Kidney (tissue), 14 donors: Measurements from ENCODE around the gene TAF13. TPM values are rescaled to one million over a fixed set of nuclear protein-coding genes. Genes with fewer than 3 reads are reported as not detected.
"Not testable (repeated sequence)": the region's sequence is repeated elsewhere in the genome, so short reads cannot be mapped to it uniquely, and the experiment has no call there.

ENCODE experiments used
- DNase-seq, 5 donors: peaks; one replicate each; pipeline ENCODE4 v3.0.0-alpha.2; 2013 to 2020
- FAIRE-seq: peaks from 2 replicates; lab custom pipeline; 2012; peaks lifted over from hg19 to GRCh38; lab: Jason Lieb, UNC
- H3K27ac ChIP-seq, 2 donors: one replicate each; pipeline ENCODE4 v1.7.0; 2013; ENCODE audit warnings: low read depth in 2 of 2, low read length in 2 of 2, inconsistent platforms in 1 of 2
- H3K27me3 ChIP-seq: one replicate; pipeline ENCODE4 v1.7.1; 2013; ENCODE audit warnings: low read length, inconsistent platforms; ENCODE audit not compliant: control insufficient read depth, insufficient read depth
- H3K36me3 ChIP-seq, 3 donors: one replicate each; pipeline versions ENCODE4 v1.7.0 to v1.7.1; 2013; ENCODE audit warnings: low read length in 3 of 3, control low read depth in 1 of 3, inconsistent platforms in 1 of 3; ENCODE audit not compliant: insufficient read depth in 3 of 3, control insufficient read depth in 2 of 3
- H3K4me1 ChIP-seq, 3 donors: one replicate each; pipeline versions ENCODE4 v1.7.0 to v1.7.1; 2013; ENCODE audit warnings: low read length in 3 of 3, inconsistent platforms in 1 of 3, low read depth in 1 of 3; ENCODE audit not compliant: control insufficient read depth in 2 of 3, insufficient read depth in 2 of 3
- H3K4me3 ChIP-seq, 3 donors: one replicate each; pipeline versions ENCODE4 v1.7.0 to v1.8.1; 2013; ENCODE audit warnings: low read length in 3 of 3, control low read depth in 1 of 3, inconsistent platforms in 1 of 3
- H3K9ac ChIP-seq, 3 donors: one replicate each; pipeline versions ENCODE4 v1.7.0 to v1.7.1; 2013; ENCODE audit warnings: low read length in 3 of 3, control low read depth in 1 of 3, inconsistent platforms in 1 of 3
- H3K9me3 ChIP-seq, 3 donors: one replicate each; pipeline versions ENCODE4 v1.7.0 to v1.7.1; 2013; ENCODE audit warnings: low read length in 3 of 3, control low read depth in 1 of 3, inconsistent platforms in 1 of 3; ENCODE audit not compliant: control insufficient read depth in 2 of 3, insufficient read depth in 1 of 3
- intact Hi-C: fragments of 100-400 bp; cut with DNase I; formaldehyde crosslinking; loops from one replicate; pipeline ENCODE4 v1.11.1; 2022
- polyA plus RNA-seq: library from polyadenylated mRNA; stranded (reverse); fragments of 350-450 nt; fragmentation: Illumina TruSeq; extraction: RNeasy Lipid Tissue Mini Kit (QIAGEN cat#74804); gene quantifications from one replicate; pipeline ENCODE4 v1.2.3, GENCODE V29; 2014; ENCODE audit warnings: low read depth, low replicate concordance; ENCODE audit not compliant: insufficient read depth
- total RNA-seq: library from RNA; stranded (reverse); fragmentation: NEBNext Ultra II Directional; extraction: Animal tissue kit (Norgen Biotek cat#: 25700); gene quantifications from one replicate; pipeline ENCODE4 v1.2.1, GENCODE V29; 2021
- TF ChIP-seq, protein P1 (sequence below): IDR thresholded peaks from 3 replicates; pipeline ENCODE4 v1.5.1; 2012; ENCODE audit warnings: mild to moderate bottlenecking, moderate library complexity, borderline replicate concordance; ENCODE audit not compliant: insufficient read depth; ENCODE audit errors: extremely low read depth
- donor health status: control.
- donor health status: control.
- donor health status: control.
- donor health status: control.
- donor health status: control.
- donor health status: DM: yes; HTN: yes; CAD: no.
- donor health status: Normal renal cell carcinoma (clear cell type).

Gene TAF13
- total and polyA plus RNA-seq, 2 donors from 2014 or later = 35.4 to 39.8 TPM

DNA sequence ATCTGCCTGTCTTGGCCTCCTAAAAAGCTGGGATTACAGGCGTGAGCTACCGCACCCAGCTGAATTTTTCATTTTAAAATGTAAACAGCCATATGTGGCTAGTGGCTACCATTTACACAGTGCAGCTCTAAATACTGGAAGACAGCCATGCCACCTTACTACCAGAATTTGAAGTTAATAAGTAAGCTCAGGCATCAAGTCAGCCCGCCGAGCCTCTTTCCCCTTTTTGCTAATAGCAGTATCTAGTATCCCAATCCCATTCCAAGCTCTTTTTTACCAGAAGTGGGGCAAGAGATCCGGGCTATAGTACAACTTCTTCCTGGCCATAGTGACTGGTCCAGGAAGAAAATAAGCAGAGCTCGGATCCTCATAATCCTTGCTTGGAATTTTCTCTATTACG, 15.1 kb downstream of the TAF13 start:
- H3K27ac ChIP-seq = no peak overlapping the region
- H3K4me3 ChIP-seq = no peak overlapping the region
- no peaks in the 10 kb centered on the region for H3K9me3 ChIP-seq
- FAIRE-seq (no peak), DNase-seq (no peak)
- H3K9ac ChIP-seq = no peak overlapping the region
- TF ChIP-seq, protein P1, sequence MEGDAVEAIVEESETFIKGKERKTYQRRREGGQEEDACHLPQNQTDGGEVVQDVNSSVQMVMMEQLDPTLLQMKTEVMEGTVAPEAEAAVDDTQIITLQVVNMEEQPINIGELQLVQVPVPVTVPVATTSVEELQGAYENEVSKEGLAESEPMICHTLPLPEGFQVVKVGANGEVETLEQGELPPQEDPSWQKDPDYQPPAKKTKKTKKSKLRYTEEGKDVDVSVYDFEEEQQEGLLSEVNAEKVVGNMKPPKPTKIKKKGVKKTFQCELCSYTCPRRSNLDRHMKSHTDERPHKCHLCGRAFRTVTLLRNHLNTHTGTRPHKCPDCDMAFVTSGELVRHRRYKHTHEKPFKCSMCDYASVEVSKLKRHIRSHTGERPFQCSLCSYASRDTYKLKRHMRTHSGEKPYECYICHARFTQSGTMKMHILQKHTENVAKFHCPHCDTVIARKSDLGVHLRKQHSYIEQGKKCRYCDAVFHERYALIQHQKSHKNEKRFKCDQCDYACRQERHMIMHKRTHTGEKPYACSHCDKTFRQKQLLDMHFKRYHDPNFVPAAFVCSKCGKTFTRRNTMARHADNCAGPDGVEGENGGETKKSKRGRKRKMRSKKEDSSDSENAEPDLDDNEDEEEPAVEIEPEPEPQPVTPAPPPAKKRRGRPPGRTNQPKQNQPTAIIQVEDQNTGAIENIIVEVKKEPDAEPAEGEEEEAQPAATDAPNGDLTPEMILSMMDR = no peak
- H3K4me1 ChIP-seq = no peaks in the 10 kb centered on the region
- H3K36me3 ChIP-seq = peaks cover 0 to 4% (median 4%) of the 10 kb centered on the region in 3 donors
- intact Hi-C loops = no loop called here
- no peaks in the 10 kb centered on the region for H3K27me3 ChIP-seq

DNA sequence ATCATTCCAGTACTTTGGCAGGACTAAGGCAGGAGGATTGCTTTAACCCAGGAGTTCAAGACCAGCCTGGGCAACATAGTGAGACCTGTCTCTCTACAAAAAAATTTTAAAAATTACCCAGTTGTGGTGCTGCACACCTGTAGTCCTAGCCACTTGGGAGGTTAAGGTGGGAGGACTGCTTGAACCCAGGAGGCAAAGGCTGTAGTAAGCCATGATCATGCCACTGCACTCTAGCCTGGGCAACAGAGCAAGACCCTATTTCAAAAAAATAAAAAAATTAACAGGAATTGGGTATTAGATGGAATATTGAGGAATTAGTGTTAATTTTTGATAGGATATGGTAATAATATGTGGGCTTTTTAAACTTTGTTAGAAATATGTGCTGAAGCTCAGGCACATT, 16.8 kb downstream of the TAF13 start:
- DNase-seq (no peak), FAIRE-seq (no peak)
- intact Hi-C loops = no loop called here
- Histone ChIP-seq H3K27ac (no peak overlapping the region), H3K27me3 (no peaks in the 10 kb centered on the region), H3K9me3 (no peaks in the 10 kb centered on the region), H3K9ac (no peak overlapping the region), H3K4me1 (no peaks in the 10 kb centered on the region), H3K4me3 (no peak overlapping the region), H3K36me3 (no peaks in the 10 kb centered on the region)
- TF ChIP-seq, protein P1 = no peak

DNA sequence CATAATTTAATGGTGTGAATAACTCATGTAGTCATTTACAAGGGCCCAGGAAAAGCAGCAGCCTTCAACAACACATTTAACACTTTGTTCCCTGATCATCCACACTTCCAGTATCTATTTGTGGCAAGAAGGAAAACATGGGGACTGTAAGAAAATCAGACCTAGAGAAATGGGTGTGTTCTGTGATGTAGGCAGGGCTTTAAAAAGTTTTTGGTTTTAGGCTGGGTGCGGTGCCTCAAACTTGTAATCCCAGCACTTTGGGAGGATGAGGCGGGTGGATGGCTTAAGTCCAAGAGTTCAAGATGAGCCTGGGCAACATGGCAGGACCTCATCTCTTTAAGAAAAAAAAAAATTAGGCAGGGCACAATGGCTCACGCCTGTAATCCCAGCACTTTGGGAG, 19.7 kb downstream of the TAF13 start:
- Histone ChIP-seq H3K9ac (no peak overlapping the region), H3K27me3 (no peaks in the 10 kb centered on the region), H3K4me1 (no peaks in the 10 kb centered on the region), H3K27ac (no peak overlapping the region), H3K36me3 (no peaks in the 10 kb centered on the region), H3K4me3 (no peak overlapping the region), H3K9me3 (no peaks in the 10 kb centered on the region)
- TF ChIP-seq, protein P1 = no peak
- intact Hi-C loops = no loop called here
- no peak for DNase-seq
- no peak for FAIRE-seq

DNA sequence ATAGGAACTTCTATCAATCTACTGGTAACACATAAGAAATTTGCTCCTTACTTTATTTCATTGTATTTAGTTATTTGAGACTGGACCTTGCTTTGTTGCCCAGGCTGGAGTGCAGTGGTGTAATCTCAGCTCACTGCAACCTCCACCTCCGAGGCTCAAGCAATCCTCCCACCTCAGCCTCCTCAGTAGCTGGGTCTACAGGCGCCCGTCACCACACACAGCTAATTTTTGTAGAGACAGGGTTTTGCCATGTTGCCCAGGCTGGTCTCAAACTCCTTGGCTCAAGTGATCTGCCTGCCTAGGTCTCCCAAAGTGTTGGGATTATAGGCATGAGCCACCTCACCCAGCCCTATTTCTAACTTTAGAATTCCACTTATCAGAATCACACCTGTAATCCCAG, 23.7 kb downstream of the TAF13 start:
- H3K27me3 ChIP-seq, intact Hi-C loops, DNase-seq, H3K9ac ChIP-seq, H3K36me3 ChIP-seq, H3K4me1 ChIP-seq, FAIRE-seq, H3K27ac ChIP-seq, H3K9me3 ChIP-seq, H3K4me3 ChIP-seq: not testable (repeated sequence)
